Upper lobe of left lung (tissue), 4 donors: ENCODE data around the gene ABCC5.

Experiments used
- CTCF ChIP-seq, 6 experiments: fragments of 450-650 bp in 4 of 6; fragments of 200-600 bp in 2 of 6; sonication (generic) in 2 of 6; IDR thresholded peaks; one replicate each; pipeline ENCODE4 v1.5.1; 2016 to 2019; ENCODE audit warnings: antibody characterized with exemption in 6 of 6
- POLR2A ChIP-seq, 4 donors: fragments of 450-650 bp; IDR thresholded peaks; one replicate each; pipeline ENCODE4 v1.5.1; 2016 to 2017; ENCODE audit warnings: antibody characterized with exemption in 4 of 4, mild to moderate bottlenecking in 2 of 4
- POLR2AphosphoS5 ChIP-seq, 2 donors: sonication (generic); formaldehyde crosslinking; IDR thresholded peaks; one replicate each; pipeline ENCODE4 v1.5.1; 2017; ENCODE audit warnings: antibody characterized with exemption in 2 of 2

DNA sequence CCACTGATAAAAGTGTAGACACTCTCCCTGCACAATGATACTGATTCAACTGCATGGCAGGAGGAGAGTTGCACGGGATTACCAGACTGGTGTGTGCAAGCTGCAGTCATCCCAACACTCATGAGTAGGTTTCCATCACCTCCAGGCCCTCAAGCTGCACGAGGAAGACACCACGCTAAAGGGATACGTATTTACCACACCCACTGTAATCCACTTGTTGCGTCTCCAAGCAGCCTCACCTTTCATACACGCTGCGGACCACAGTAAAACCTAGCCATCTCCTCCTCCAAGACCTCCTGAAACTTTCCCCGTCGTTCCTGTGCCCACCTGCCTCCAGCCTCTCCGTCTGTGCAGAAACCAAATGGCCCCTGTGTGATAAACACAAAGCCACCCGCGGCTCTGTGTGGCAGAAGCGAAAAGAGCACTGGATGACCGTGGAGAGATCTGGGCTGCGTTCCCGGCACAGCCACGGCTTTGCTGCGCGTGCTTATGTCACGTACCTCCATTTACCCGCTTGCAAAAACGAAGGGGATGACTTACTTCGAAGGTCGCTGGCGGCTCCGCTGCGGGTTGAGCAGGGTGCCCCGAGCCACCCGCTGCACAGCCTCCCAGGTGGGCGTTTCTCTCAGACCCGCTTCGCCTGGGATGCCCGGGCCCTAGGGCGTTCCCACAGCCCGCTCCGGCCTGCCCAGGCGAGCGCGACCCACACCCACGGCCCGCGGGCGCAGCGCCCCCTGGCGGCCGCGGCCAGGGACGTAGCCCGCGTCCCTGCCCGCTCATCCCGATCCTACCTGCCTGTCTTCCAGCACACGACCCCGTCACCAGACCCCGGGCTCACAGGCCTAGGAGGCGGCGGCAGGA is 643 bp downstream of the ABCC5 start:
- TF ChIP-seq CTCF (IDR thresholded peaks at IDR 0.05) (peak; percentile 95 to 99 (median 98)), POLR2A (IDR thresholded peaks at IDR 0.05) (no peak), POLR2AphosphoS5 (IDR thresholded peaks at IDR 0.05) (no peak)
